Measurements from ENCODE around the gene DUSP22.

Gene DUSP22

DNA sequence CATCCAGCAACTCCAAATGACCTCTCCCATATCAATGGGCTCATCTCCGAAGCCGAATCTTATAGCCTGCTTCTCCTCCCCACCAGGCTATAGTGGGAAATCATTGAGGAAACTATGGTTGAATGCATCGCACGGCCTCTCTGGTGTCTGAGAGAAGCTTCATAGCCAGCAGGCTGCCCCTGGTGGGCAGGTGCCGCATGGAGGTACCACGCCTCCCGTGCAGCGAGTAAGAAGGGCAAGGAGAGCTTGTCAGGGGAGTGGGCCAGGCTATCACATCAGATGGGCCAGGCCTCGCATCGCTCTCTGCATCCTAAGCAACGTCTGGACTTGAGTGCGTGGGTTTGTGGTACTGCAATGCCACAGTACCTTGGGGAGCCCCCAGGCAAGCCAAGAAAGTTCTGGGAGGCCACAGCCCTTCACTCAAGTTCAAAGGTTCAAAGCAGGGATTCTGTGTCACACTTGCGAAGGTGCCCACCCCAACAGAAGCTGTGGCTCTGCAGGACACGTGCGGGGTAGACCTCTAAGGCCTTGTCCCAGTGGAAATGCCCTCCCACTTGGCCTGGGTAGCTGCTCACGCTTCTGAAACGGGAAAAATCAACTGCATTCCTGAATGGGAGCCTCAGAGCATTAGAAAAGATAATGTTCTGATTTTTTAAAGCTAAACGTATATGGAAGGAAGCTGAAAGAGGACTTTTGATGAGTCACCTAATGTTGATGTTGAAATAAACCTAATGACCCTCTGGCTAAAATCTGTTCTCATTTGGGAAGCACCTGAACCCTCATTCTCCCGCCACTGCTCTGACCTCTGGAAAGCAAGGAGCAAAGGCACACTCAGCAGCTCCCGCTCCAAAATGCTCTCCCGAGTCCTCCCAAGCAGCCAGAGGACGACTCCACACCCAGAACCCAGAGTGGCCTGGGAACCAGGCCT lies 90.9 kb downstream of the DUSP22 start:
- TF ChIP-seq FOXP2 (optimal IDR thresholded peaks at IDR 0.05; ENCODE audit: borderline replicate concordance, extremely low read depth, extremely low read length, insufficient read depth) (no peak), SIN3A (IDR thresholded peaks at IDR 0.05; ENCODE audit: borderline replicate concordance, insufficient read depth, low read length) (no peak), POLR2AphosphoS5 (IDR thresholded peaks at IDR 0.05; ENCODE audit: low read depth, low read length) (no peak), TAF1 (IDR thresholded peaks at IDR 0.05; ENCODE audit: borderline replicate concordance, insufficient read depth, low read length) (no peak)
- TF ChIP-seq, protein P1, sequence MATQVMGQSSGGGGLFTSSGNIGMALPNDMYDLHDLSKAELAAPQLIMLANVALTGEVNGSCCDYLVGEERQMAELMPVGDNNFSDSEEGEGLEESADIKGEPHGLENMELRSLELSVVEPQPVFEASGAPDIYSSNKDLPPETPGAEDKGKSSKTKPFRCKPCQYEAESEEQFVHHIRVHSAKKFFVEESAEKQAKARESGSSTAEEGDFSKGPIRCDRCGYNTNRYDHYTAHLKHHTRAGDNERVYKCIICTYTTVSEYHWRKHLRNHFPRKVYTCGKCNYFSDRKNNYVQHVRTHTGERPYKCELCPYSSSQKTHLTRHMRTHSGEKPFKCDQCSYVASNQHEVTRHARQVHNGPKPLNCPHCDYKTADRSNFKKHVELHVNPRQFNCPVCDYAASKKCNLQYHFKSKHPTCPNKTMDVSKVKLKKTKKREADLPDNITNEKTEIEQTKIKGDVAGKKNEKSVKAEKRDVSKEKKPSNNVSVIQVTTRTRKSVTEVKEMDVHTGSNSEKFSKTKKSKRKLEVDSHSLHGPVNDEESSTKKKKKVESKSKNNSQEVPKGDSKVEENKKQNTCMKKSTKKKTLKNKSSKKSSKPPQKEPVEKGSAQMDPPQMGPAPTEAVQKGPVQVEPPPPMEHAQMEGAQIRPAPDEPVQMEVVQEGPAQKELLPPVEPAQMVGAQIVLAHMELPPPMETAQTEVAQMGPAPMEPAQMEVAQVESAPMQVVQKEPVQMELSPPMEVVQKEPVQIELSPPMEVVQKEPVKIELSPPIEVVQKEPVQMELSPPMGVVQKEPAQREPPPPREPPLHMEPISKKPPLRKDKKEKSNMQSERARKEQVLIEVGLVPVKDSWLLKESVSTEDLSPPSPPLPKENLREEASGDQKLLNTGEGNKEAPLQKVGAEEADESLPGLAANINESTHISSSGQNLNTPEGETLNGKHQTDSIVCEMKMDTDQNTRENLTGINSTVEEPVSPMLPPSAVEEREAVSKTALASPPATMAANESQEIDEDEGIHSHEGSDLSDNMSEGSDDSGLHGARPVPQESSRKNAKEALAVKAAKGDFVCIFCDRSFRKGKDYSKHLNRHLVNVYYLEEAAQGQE (IDR thresholded peaks at IDR 0.05; ENCODE audit: insufficient read depth in 1 of 2, low read depth in 2 of 2, low read length in 2 of 2), result no peak

DNA sequence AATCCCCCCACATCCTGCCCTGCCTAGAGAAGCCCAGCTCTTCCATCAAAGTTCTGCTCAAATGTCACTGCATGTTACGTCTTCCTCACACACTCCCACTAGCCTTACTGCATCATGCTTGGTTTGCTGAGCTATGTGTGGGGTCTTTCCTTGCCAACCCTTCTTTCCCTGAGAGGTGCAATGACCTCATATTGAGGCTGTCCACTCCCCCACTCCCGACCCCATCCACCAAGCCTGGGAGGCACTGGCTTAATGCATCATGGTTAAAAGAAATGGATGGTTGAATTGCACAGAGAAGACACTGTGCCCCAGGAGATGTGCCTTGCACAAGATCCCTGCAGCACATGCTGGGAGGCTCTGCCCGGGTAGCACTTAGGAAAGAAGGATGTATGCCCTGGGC lies 91.6 kb downstream of the DUSP22 start:
- TF ChIP-seq SIN3A (IDR thresholded peaks at IDR 0.05; ENCODE audit: borderline replicate concordance, insufficient read depth, low read length) (no peak), TAF1 (IDR thresholded peaks at IDR 0.05; ENCODE audit: borderline replicate concordance, insufficient read depth, low read length) (no peak), POLR2AphosphoS5 (IDR thresholded peaks at IDR 0.05; ENCODE audit: low read depth, low read length) (no peak), FOXP2 (optimal IDR thresholded peaks at IDR 0.05; ENCODE audit: borderline replicate concordance, extremely low read depth, extremely low read length, insufficient read depth) (no peak)
- TF ChIP-seq, protein P1 (IDR thresholded peaks at IDR 0.05; ENCODE audit: insufficient read depth in 1 of 2, low read depth in 2 of 2, low read length in 2 of 2), result no peak

DNA sequence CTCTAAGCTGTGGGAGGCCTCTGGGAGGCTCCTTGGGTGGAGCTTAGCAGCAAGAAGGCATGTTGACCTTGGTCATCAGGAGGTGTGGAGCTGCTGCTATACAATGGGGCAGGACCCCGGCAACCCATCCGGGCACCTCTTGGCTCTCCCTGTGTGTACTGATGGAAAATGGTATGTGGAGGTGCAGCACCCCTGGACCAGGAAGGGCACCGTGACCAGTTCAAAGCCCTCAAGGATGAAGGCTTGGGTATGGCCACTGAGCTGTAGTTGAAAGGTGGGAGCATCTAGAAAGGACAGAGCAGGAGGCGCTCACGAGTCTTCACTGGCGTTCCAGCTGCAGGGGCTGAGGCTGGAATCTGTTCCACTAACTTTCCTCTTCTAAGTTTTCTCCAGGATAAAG lies 92.6 kb downstream of the DUSP22 start:
- TF ChIP-seq, protein P1 (IDR thresholded peaks at IDR 0.05; ENCODE audit: insufficient read depth in 1 of 2, low read depth in 2 of 2, low read length in 2 of 2), result no peak
- TF ChIP-seq POLR2AphosphoS5 (IDR thresholded peaks at IDR 0.05; ENCODE audit: low read depth, low read length) (no peak), TAF1 (IDR thresholded peaks at IDR 0.05; ENCODE audit: borderline replicate concordance, insufficient read depth, low read length) (no peak), SIN3A (IDR thresholded peaks at IDR 0.05; ENCODE audit: borderline replicate concordance, insufficient read depth, low read length) (no peak), FOXP2 (optimal IDR thresholded peaks at IDR 0.05; ENCODE audit: borderline replicate concordance, extremely low read depth, extremely low read length, insufficient read depth) (no peak)

DNA sequence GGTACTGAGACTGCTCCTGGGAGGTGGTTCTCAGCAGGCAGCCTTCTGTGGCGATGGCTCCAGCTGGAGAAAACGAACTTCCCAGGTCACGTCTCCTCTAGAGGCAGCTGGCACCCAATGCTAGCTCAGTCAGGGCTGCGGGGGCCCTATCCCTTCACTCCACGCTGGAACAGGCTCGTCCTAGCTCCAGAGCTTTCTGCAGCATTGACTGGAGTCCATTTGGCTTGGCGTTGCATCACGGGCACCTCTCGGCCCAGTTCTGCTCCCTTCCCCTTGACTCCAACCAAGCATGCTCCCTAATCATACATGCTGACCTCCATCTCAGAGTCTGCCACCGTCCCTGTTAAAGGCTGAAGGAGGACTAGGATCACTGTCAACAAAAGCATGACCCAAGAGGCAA lies 93.3 kb downstream of the DUSP22 start:
- no peak for TF ChIP-seq POLR2AphosphoS5 (IDR thresholded peaks at IDR 0.05; ENCODE audit: low read depth, low read length)
- no peak for TF ChIP-seq SIN3A (IDR thresholded peaks at IDR 0.05; ENCODE audit: borderline replicate concordance, insufficient read depth, low read length)
- TF ChIP-seq, protein P1 (IDR thresholded peaks at IDR 0.05; ENCODE audit: insufficient read depth in 1 of 2, low read depth in 2 of 2, low read length in 2 of 2), result no peak
- no peak for TF ChIP-seq FOXP2 (optimal IDR thresholded peaks at IDR 0.05; ENCODE audit: borderline replicate concordance, extremely low read depth, extremely low read length, insufficient read depth)
- TF ChIP-seq TAF1 (IDR thresholded peaks at IDR 0.05; ENCODE audit: borderline replicate concordance, insufficient read depth, low read length), result no peak

All from PFSK-1 (cell line).